NCI-H1930 (cell line): ENCODE data around the gene PRRC2A.

ENCODE experiments used
- DNase-seq, 2 experiments: peaks; one replicate each; lab custom pipeline; 2025; lab: John Stamatoyannopoulos, UW

PRRC2A gene

DNA sequence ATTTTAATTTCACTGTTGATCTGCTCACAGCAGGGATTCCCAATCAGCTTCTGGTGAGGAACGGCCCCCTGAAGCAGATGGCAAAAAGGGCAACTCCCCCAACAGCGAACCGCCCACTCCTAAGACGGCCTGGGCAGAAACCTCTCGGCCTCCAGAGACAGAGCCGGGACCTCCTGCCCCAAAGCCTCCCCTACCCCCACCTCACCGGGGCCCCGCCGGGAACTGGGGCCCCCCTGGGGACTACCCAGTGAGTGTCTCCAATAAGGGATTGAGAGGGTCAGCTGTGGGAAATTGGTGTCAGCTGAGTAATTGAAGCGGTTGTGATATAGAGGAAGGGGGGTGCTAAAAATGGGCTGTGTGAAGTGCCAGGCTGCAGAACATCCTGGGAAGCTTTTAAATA is 6.4 kb downstream of the PRRC2A start:
- no peak for DNase-seq

DNA sequence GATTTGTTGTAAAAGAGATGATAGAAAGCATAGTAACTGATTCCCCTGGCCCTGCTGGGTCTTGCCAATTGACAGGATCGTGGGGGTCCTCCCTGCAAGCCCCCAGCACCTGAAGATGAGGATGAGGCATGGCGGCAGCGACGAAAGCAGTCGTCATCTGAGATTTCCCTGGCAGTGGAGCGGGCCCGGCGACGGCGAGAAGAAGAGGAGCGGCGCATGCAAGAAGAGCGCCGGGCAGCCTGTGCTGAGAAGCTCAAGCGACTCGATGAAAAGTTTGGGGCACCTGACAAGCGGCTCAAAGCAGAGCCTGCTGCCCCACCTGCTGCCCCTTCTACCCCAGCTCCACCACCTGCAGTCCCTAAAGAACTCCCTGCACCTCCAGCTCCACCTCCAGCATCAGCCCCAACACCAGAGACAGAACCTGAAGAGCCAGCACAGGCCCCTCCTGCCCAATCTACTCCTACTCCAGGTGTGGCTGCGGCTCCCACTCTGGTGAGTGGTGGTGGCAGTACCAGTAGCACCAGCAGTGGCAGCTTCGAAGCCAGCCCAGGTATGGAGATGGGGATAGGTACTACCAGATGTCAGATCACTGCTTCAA is 7.3 kb downstream of the PRRC2A start:
- DNase-seq = no peak

DNA sequence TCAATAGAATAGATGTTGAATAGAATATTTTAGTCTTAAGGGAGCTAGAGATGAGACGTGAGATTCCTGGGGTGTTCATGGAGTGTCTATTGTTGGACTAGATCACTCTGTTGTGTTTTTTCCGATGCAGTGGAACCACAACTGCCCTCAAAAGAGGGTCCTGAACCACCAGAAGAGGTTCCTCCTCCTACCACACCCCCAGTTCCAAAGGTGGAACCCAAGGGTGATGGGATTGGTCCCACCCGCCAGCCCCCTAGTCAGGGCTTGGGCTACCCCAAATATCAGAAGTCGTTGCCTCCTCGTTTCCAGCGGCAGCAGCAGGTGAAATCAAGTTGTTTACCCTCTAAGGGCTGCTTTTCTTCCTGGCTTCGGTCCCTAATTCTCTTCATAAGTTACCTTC is 8.5 kb downstream of the PRRC2A start:
- DNase-seq = no peak

DNA sequence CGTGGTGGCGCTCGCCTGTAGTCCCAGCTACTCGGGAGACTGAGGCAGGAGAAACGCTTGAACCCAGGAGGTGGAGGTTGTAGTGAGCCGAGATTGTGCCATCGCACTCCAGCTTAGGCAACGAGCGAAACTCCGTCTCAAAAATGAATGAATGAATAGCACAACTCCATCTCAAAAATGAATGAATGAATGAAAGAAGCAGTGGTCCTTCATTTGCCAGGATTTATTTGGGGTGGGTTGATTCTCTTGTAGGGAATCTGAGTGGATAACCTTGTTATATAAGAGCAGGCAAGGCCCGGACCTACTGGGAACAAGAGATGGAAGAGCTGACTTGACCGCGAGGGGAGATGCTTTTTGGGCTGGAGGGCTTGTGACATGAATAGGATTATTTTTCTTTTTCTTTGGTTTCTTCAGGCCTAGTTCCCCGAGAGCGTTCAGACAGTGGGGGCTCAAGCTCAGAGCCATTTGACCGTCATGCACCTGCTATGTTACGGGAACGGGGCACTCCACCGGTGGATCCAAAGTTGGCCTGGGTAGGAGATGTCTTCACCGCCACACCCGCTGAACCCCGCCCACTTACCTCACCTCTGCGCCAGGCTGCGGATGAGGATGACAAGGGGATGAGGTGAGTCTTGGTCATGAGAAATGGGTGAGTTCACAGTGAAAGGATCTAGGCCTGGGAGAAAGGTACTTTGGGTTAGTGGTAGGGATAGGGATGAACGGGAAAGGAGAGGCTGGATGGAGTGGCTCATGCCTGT is 9.8 kb downstream of the PRRC2A start:
- no peak for DNase-seq

DNA sequence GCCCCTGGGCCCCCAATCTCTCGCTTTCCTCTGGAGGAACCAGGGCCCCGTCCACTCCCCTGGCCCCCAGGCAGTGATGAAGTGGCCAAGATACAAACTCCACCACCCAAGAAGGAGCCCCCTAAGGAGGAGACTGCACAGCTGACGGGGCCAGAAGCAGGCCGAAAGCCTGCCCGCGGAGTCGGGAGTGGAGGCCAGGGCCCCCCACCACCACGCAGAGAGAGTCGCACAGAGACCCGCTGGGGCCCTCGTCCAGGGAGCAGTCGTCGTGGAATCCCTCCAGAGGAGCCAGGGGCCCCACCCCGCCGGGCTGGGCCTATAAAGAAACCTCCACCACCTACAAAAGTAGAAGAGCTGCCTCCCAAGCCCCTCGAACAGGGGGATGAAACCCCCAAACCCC is 10.7 kb downstream of the PRRC2A start:
- DNase-seq = no peak

DNA sequence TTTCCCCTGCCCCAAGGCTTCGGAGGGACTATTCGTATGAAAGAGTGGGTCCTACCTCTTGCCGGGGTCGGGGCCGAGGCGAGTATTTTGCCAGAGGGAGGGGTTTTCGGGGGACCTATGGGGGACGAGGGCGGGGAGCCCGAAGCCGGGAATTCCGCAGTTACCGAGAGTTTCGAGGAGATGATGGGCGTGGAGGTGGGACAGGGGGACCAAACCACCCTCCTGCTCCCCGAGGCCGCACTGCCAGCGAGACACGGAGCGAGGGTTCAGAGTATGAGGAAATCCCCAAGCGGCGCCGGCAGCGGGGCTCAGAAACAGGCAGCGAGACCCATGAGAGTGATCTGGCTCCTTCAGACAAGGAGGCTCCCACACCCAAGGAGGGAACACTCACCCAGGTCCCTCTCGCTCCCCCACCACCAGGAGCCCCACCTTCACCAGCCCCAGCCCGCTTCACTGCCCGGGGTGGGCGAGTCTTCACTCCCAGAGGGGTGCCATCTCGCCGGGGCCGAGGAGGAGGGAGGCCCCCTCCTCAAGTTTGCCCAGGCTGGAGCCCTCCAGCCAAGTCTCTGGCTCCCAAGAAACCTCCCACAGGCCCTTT is 11.3 kb downstream of the PRRC2A start:
- DNase-seq = no peak

- DNase-seq = no peak
Measured at GRCh38 chr6:31632279-31632946, 11.9 kb downstream of the PRRC2A start.

DNA sequence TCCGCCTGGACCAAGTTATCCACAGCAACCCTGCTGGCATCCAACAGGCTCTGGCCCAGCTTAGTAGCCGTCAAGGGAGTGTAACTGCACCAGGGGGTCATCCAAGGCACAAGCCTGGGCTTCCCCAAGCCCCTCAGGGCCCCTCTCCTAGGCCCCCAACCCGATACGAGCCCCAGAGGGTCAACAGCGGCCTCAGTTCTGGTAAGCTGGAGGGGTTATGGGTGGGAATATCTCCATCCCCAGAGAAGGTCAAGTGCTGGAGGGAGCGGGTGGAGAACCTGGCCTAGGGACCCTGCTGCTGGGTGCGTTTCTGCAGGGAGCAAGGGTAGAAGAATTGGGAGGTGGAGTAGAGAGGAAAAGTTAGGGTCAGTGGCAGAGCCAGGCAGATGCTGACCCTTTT is 12.9 kb downstream of the PRRC2A start:
- no peak for DNase-seq

GRCh38 chr6:31634131-31634530 is 13.6 kb downstream of the PRRC2A start:
- DNase-seq = no peak

DNA sequence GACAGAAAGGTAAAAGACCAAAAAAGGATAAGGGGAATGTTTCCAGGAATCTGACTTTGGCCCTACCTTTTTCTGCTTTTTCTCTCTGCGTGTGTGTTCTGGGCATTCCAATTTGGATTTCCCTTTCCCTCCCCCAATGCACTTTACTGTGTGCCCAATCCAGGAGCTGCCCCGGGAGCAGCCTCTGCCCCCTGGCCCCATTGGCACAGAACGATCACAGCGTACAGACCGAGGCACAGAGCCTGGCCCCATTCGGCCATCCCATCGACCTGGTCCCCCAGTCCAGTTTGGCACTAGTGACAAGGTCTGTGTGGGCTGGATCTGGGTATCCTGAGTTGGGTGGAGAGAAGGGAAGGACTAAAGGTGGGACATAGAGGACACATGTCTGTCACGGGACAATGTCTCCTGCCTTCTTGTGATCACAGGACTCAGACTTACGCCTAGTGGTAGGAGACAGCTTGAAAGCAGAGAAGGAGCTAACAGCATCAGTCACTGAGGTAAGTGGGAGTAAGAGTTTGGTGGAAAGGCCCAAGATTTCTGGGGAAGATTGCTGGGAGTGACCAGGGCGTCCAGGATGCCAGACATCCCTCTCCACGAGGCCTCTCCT is 14.6 kb downstream of the PRRC2A start:
- DNase-seq = no peak

DNA sequence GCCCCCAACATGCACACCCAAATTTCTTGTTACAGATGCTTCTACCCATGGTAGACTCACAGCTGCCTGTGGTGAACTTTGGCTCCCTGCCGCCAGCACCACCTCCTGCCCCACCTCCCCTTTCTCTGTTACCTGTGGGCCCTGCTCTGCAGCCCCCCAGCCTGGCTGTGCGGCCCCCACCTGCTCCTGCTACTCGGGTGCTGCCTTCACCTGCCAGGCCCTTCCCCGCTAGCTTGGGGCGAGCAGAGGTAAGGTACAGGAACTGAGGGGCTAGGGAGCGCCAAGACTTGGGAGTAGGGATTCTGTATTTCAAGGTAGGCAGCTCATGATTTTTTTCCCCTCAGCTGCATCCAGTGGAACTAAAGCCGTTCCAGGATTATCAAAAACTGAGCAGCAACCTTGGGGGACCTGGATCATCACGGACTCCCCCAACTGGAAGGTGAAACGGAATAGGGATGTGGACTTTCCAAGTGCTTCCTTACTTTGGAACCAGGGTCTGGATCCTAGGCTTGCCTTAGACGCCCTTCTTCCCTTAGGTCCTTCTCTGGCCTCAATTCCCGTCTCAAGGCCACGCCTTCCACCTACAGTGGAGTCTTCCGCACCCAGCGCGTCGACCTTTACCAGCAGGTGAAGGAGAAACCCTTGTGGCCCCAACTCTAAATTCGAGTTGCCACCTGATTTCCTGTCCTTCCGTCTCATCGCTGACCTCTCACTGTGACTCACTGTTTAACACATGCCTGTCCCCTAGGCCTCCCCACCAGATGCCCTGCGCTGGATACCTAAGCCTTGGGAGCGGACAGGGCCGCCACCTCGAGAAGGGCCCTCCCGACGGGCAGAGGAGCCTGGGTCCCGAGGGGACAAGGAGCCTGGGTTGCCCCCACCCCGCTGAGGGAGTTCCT is 16.4 kb downstream of the PRRC2A start:
- DNase-seq = no peak

GRCh38 chr6:31639043-31639442 is 18.5 kb downstream of the PRRC2A start:
- no peak for DNase-seq

- no peak for DNase-seq
Measured at GRCh38 chr6:31639449-31639861, 18.9 kb downstream of the PRRC2A start.

DNA sequence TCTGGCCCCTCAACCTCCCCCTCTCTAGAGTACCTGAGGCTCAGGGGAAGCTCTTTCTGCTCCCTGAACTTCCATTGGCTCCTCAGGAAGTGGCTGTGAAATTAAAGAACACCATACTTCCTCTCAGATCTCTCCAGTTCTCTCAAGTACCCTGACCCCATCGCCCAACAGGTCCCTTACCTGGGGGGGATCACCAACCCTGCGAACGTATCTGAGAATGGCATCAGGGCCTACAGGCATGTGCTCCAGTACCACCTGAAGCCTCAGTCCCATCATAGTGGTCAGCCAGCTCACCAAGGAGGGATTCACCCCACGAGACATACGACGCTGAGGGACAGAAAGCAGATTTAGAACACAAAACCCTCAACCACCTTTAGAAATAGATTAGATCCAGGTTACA is 20.1 kb downstream of the PRRC2A start:
- DNase-seq = no peak

DNA sequence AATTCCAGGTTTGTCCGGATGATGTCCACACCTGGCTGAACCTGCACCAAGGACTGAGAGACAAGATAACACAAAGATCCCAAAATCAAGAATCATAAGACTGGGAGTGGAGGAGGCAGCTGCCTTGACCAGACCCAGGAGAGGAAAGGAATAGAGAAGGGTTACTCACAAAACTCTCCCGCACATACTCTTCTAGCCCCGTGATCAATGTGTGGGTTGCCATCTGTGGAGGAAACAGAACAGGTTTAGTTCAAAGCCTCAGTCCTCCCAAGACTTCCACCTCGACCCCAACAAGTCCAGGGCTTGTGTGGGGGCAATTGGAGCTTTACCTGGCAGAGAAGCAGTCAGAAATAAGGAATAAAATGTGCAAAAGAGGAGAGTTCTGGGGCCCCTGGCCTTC is 20.9 kb downstream of the PRRC2A start:
- no peak for DNase-seq

DNA sequence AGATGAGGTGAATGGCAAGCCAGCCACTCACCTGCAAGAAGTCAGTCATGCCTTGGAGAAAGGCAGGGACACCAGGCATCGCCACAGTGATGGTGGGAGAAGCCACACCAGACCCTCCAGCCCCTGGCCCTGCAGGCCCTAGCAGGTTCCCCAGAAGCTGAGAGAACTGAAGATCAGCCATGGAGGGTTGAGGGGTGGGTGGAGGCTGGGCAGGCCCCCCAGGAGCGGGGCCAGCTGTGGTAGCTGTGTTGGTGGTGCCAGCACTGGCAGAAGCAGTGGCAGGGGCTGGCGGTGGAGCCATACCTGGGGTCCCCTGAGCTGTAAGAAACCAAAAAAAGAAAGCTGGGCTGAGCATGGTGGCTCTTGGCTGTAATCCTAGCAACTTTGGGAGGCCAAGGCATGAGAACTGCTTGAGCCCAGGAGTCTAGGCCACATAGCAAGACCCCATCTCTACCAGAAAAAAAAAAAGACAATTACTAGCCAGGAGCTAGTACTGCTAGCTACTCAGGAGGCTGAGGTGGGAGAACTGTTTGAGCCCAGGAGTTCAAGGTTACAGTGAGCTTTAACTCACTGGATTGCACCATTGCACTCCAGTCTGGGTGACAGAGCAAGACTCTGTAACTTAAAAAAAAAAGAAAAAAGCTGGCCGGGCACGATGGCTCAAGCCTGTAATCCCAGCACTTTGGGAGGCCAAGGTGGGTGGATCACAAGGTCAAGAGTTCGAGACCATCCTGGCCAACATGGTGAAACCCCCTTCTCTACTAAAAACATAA is 22.5 kb downstream of the PRRC2A start:
- no peak for DNase-seq

DNA sequence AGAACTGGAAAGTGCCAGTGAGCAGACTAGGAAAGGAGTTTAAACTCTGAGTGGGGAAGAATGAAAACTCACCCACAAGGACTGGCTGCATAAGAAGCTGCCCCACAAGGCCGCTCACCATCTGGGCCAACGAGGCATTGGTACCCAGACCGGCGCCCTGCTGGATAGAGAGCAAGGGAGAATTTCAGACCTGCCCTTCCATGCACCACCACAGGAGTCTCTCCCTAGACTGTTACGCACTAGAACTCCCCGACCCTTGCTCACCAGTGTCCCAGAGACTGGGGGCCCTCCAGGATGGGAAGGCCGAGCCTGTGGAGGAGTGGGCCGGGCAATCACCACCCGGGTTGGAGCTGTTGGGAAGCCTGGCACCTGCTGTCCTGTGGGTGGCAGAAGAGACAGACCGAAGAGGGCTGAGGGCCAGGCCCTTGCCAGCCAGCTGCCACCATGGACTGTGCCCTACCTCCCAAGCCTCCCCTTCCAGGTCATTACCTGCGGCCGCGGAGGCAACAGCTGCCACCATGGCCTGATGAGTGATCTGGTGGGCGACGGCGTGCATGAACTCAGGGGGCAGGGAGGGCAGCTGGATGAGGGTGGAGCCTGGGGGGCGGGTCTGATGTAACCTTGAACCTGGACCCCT is 23.4 kb downstream of the PRRC2A start:
- DNase-seq = no peak

GRCh38 chr6:31645325-31645724 is 24.8 kb downstream of the PRRC2A start:
- DNase-seq = no peak

DNA sequence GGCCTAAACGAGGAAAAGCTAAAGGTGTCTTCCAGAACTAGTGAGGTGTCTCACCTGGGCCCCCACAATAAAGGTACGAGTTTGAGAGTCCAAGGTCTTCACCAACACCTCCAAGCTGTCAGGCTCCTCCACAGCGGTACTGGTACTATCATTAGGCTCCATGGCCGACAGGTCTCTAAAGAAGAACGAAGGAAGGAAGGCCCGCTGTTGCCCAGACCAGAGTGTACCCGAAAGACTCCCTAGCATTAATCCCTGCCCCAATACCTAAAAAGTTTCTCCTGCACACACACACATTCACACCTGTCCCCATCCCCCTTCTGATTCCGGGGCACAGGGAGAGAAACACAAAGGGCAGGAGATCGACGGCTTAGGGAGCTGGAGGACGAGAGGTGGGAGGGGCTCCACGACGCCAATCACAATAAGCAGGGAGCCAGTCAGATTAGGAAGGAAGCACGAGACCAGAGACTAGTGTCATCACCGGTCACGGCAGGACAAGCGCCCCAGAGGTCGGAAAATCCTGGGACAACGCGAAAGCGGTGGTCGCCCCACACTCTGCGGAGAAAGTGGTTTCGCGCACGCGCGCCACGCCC is 31.2 kb downstream of the PRRC2A start:
- DNase-seq = peak in 1 of 2 experiments; percentile 60
